HG03060 (cell line): Measurements from ENCODE around the gene CYP4F12.

ENCODE experiments used
- ATAC-seq: cut with Tn5 transposase; IDR thresholded peaks from one replicate; pipeline ENCODE4 v1.9.1; 2021; ENCODE audit warnings: low read depth, moderate number of reproducible peaks; ENCODE audit not compliant: unreplicated experiment

Gene CYP4F12, protein sequence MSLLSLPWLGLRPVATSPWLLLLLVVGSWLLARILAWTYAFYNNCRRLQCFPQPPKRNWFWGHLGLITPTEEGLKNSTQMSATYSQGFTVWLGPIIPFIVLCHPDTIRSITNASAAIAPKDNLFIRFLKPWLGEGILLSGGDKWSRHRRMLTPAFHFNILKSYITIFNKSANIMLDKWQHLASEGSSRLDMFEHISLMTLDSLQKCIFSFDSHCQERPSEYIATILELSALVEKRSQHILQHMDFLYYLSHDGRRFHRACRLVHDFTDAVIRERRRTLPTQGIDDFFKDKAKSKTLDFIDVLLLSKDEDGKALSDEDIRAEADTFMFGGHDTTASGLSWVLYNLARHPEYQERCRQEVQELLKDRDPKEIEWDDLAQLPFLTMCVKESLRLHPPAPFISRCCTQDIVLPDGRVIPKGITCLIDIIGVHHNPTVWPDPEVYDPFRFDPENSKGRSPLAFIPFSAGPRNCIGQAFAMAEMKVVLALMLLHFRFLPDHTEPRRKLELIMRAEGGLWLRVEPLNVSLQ

DNA sequence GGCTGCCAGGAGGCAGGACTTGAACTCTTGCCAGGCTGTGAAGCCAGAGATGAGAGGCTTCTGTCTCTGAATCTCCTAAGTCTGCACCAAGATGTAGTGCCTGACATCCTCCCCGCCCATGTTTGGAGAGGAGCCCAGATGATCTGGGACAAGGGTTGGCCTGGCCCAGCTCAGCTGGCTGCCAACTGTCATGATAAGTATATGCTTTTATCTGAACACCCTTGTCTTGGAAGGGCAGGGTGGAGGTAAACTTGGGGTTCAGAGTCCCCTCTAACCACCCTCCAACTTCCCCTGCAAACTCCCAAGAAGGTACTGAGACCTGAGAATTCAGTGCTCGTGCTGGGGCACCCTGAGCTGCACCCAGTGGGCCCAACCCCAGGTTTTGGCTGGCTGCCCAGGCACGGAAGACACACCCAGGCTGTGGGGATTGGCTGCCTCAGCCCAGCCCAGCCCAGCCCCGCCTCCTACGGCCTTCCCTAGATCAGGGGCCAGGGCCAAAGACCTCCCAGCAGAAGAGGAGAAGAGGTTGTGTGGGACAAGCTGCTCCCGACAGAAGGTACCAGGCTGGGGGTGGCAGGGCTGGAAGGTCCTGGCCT lies at the start of gene CYP4F12:
Gene CYP4F12 (plus strand): TSS at position 508 of the 596 bp plus-strand sequence. CDS start 443 bp downstream, outside the sequence.
- ATAC-seq = no peak

DNA sequence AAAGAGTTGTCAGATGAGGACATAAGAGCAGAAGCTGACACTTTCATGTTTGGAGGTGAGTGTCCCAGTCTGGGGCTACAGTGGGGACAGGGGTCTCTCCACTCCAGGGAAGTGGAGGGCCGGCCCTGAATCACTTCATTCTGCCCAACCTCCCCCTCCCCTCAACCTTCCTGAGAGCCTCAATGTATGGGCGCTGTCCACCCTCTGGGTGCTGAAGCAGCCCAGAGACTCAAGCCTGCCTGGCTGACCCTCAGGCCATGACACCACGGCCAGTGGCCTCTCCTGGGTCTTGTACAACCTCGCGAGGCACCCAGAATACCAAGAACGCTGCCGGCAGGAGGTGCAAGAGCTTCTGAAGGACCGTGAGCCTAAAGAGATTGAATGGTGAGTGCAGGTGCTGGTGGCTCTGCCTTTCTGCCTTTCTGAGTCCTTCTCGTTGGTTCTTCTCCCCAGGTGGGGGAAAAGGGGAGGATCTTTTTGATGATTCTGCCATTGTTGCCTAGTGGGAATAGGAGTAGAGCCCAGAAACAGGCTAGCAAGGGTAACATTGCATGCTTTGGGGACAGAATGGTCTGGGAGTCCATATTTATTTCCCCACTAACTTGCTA lies 49.1 kb upstream of the CYP4F12 start:
- no peak for ATAC-seq

DNA sequence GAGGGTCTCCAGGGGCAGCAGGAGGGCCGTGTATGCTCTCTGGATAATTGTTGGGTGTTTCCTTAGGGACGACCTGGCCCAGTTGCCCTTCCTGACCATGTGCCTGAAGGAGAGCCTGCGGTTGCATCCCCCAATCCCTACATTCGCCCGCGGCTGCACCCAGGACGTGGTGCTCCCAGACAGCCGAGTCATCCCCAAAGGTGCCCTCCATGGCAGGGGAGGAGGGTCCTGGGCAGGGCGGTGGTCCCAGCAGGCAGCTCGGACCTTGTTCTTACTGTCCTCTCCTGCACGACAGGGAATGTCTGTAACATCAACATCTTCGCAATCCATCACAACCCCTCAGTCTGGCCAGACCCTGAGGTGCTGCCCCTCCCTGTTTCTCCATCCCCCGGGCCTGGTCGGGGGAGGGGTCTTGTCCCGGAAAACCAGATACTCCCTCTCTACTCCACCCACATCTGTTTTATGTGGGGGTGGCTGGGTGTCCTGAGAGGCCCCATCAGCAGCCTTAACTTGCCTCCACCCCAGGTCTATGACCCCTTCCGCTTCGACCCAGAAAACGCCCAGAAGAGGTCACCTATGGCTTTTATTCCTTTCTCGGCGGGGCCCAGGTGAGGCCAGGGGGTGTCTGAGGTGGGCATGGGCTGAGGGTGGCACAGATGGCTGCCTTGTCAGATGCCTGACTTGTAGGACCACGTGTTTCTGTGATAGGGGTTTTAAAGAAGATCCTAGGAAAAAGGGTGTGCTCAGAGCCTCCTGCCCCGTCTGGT lies 44.5 kb upstream of the CYP4F12 start:
- no peak for ATAC-seq

DNA sequence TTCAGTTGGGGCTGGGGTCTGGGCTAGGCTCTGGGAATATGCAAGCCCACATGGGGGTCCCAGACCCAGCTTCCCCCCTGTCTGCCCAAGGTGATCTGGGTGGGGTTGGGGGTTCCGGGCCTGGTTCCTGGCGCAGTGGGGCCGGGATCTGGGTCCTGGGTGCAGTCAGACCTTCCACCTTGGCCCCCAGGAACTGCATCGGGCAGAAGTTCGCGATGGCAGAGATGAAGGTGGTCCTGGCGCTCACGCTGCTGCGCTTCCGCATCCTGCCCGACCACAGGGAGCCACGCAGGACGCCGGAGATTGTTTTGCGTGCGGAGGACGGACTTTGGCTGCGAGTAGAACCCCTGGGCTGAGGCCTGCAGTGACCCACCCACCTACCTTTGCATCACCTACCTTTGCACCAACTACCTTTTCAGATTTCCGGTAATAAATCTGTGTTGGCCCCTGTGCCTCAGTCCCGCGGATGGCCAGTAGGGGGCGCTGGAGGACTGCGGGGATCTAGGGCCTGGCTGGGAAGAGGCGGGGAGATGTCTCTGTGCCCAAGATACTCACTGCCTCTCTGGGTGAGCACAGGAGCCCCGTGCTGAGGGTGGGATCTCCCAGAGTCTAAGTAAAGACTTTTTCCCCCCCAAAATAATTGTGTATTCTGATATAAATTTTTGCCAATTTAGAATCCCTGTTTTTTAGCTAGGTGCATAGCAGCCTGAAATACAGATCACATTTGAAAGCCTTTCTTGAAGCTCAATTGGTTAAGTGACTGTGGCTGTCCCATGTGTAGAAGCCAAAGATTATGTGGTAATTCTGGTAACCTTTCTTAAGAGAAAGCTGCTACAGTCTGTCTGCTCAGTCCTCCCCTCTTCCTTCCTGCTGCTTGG lies 43.6 kb upstream of the CYP4F12 start:
- ATAC-seq = no peak

DNA sequence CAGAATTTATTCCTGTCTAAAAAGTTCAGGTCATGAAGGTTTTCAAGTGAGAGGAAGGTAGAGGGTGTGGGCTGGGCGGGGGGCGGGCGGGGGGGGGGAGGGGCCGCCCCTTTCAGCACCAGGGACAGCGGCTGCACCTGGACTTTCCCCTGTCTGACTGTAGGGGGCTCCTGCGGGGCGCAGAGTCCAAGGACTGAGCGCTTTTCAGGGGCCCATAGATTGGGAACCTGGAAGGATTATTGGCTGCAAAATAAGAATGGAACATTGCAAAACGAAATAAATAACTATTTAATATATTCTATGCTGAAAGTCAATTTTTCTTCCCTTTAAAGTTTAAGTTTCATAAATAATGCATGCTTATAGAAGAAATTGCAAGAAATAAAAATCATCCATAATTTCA lies 41.1 kb upstream of the CYP4F12 start:
- no peak for ATAC-seq

DNA sequence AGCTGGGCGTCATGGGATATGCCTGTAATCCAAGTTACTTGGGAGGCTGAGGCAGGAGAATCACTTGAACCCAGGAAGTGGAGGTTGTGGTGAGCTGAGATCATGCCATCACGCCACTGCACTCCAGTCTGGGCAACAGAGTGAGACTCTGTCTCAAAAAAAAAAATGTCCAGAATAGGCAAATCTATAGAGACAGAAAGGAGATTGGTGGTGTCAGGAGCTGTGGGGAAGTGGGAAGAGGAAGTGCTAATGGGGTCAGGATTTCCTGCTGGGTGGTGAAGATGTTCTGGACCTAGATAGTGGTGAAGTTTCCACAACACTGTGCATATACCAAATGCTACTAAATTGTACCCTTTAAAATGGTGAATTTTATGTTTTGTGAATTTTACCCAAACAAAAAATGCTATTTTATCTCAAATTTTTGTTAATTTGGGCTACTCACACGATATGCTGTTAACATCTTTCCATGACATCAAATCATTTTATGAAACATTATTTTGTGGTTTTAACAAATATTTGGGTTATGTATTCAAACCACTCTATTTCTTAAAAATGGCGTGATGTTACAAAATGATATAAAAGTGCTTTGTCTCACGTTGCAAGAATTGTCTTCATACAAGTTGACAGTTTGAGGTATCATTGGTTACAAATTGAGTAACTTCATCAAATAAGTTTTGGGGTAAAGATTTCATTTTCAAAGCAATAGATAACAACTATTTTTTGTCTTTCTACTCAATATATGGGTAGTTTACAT lies 39.6 kb upstream of the CYP4F12 start:
- ATAC-seq = no peak

DNA sequence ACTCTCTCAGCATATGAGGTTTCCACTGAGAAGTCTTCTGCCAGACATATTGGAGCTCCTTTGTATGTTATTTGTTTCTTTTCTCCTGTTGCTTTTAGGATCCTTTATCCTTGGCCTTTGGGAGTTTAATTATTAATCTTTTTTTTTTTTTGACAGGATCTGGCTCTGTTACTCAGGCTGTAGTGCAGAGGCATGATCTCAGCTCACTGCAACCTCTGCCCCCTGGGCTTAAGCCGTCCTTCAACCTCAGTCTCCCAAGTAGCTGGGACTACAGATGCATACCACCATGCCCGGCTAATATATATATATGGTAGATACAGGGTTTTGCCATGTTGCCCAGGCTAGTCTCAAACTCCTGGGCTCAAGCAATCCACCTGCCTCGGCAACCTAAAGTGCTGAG lies 38.8 kb upstream of the CYP4F12 start:
- ATAC-seq = no peak

DNA sequence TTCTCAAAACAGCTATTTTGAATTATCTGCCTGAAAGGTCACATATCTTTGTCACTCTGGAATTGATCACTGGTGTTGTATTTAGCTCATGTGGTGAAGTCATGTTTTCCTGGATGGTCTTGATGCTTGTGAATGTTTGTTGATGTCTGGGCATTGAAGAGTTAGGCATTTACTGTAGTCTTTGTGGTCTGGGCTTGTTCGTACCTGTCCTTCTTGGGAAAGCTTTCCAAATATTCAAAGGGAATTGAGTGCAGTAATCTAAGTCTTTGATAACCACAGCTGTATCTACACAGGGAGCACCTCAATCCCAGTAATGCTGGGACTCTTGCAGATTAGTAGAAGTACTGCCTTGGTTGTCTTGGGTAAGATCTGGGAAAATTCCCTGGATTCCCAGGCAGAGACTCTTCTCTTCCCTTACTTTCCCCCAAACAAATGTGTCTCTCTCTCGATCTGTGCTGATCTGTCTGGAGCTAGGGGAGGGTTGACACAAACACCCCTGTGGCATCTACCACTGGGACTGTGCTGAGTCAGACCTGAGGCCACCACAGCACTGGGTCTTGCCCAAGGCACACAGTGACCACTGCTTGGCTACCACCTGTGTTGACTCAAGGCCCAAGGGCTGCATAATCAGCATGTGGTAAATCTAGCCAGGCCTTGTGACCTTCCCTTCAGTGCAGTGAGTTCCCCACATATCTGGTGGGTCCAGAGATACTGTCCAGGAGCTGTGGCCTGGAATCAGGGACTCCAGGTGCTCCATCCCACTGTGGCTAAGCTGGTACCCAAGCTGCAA lies 37.7 kb upstream of the CYP4F12 start:
- no peak for ATAC-seq

DNA sequence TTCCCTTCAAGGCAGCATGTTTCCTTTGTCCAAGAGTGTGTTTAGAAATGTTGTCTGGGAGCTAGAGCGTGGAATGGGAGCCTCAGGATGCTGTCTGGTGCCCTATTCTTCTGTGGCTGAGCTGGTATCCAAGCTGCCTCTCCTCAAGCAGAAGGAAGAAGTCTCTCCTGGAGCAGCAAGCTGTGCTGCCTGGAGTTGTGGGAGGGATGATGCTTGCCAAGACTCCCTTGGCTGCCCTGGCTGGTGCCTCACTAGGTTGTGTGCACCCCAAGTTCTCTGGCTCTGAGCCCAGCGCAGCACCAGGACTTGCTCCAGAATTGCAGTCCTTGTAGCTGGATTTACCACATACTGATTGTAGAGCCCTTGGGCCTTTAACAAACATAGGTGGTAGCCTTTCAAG lies 36.9 kb upstream of the CYP4F12 start:
- ATAC-seq = no peak

DNA sequence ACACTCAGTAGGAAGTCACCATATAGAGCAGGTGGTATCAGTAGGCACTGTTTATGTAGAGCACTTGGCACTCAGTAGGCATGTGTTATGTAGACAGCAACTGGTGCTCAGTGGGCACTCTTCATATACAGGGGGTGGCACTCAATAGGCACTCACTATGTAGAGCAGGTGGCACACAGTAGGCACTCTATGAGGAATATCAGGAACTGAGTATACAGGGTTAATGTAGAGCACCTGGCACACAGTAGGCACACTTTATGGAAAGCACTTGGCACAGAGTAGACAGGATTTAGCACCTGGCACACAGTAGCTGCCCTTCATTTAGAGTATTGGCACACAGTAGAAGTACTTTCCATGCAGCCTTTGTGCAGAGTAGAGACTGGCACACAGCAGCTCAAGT lies 33.3 kb upstream of the CYP4F12 start:
- ATAC-seq = no peak

DNA sequence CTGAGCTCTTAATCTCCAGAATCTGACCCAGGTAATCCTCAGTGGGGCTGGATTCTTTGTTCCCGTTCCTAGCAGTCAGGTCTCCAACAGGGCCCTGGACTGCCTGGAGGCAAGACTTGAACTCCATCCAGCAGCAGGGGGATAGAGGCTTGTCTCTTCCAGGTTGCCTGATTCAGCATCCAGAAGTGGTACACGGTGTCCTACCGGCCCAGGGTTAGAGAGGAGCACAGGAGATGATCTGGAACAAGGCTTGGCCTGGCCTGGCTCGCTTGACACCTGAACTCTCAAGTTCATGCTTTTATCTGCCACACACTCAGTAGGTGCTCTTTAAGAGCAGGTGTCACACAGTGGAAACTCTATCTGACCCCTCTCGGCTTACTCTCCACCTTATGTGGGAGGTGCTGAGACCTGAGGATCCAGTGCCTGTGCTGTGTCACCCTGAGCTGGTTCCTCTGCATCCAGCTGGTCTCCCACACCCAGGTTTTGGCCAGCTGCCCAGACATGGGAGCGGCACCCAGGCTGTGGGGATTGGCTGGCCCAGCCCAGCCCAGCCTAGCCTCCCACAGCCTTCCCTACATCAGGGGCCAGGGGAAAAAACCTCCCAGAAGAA lies 32.5 kb upstream of the CYP4F12 start, which contains the start of gene CYP4F3:
Gene CYP4F3 (plus strand): TSS at position 604 of the 610 bp plus-strand sequence. CDS start 519 bp downstream, outside the sequence.
- ATAC-seq = no peak

DNA sequence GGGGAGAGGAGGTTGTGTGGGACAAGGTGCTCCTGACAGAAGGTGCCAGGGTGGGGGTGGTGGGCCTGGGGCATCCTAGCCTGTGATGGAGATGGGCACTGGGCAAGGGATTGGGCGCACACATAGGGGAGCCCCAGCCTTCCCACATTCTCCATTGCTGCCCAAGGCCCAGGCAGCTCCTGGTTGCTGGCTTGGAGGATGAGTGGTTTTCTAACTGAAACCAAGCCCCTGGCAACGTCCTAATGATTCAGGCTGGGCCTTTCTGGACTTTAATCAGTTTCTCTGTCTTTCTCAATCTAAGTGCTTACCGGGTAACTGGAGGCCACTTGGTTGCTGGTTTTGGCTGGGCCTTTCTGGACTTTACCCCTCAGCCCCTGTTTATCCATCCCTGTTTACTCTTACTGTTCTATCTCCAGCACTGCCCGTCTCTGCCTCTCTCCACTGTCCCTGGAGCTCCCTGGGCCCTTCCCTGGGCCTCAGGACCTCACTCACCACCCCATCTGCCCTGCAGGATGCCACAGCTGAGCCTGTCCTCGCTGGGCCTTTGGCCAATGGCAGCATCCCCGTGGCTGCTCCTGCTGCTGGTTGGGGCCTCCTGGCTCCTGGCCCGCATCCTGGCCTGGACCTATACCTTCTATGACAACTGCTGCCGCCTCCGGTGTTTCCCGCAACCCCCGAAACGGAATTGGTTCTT lies 31.8 kb upstream of the CYP4F12 start:
- no peak for ATAC-seq

DNA sequence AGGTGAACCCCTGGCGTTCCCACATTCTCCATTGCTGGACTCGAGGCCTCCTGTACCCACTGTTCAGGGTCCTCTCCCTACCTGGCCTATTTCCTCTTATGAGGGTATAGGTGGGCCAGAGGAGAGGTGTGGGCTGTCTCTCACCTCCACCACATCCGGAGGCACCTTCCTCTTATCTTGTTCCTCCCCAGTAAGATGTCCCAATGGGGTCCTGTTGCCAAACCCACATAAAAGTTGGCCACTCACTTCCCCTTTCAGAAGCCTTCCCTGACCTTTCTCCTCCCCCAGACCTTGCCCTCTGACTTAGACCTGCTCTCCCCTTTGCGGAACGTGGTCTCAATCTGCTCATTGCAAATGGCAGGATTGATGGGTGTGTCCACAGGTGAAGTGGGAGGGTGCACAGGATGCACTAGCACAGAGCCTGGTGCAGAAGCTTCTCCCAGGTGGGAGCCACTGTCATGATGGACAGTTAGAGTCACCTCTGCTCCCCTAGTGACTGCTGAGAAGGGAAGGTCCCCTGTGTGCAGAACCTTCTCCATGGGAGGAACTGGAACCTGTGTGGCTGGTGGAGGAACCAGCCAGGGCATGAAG lies 30.9 kb upstream of the CYP4F12 start:
- ATAC-seq = no peak

DNA sequence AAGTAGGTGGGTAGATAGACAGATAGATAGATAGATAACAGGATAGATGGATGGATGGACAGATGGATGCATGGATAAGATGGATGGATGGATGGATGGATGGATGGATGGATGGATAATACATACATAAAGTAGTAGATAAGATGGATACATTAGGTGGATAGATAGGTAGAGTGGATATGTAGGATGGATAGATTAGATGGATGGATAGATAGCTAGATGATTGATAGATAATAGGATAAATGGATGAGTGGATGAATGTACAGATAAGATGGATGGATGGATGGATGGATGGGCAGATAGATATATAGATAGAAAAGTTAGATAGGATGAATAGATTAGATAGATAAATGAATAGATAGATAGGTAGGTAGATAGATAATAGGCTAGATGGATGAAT lies 30.1 kb upstream of the CYP4F12 start:
- ATAC-seq = no peak

DNA sequence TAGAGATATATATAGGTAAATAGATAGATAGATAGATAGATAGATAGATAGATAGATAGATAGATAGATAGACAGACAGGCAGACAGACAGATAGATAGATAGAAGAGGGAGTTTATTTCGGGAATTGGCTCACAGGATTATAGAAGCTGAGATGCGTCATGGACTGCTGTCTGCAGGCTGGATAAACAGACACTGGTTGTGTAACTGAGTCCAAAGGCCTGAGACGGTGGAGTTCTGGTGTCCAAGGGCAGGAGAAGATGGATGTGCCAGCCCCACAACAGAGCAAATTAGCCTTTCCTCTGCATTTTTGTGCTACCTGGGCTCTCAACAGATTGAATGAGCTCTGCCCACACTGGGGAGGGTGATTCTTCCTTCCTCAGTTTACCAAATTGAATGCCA lies 29.5 kb upstream of the CYP4F12 start:
- no peak for ATAC-seq

DNA sequence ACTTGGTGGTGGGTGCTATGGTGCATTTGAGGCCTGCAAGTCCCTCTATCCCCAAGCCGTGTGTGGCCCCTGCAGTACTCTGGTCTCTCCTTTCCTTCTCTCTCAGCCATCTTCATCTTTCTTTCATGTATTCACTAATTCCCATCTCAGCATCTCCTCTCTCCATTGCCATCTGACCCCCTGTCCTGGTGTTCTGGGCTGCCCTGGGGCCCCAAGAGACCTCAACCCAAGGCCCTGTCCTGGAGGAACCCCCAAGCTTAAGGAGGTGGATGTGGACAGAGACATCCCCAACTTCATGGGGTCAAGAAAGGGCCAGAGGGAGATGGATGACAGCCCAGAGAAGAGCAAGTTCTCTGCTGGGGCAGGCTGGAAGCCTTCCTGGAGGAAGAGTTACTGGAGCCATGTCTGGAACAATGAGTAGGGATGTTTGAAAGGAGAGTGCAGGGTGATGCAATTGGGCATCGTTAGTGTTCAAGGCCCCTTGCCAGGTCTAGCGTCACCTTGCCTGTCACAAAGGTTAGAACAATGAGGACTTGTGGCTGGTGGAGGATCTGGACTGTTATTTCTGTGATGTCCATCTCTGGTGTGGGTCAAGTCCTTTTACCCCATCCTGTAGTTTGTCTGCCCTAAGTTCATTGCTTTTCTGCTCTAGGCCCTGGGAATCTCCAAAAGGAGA lies 28.7 kb upstream of the CYP4F12 start:
- ATAC-seq = no peak
